ENCODE data around the gene PKP4. TPM values are rescaled to one million over a fixed set of nuclear protein-coding genes. Genes with fewer than 3 reads are reported as not detected.

PKP4 gene
- total RNA-seq, 1 donor from 2014 or later, result 26.1 TPM

- H3K9me3 ChIP-seq (ENCODE audit: control insufficient read depth in 3 of 3, low read length in 3 of 3), result no peaks in the 10 kb centered on the region
- no peak overlapping the region for H3K27ac ChIP-seq (ENCODE audit: low read depth, low read length)
- no peaks in the 10 kb centered on the region for H3K36me3 ChIP-seq (ENCODE audit: control insufficient read depth in 3 of 3, insufficient read depth in 3 of 3, low read length in 3 of 3)
- peaks cover 6 to 14% (median 9%) of the 10 kb centered on the region in 3 donors for H3K4me1 ChIP-seq (ENCODE audit: control insufficient read depth in 3 of 3, insufficient read depth in 3 of 3, low read length in 3 of 3)
- no peaks in the 10 kb centered on the region for H3K27me3 ChIP-seq (ENCODE audit: control insufficient read depth in 3 of 3, insufficient read depth in 3 of 3, low read length in 3 of 3)
- H3K4me3 ChIP-seq (ENCODE audit: low read length in 3 of 3), result no peak overlapping the region
- H3K9ac ChIP-seq (ENCODE audit: low read depth in 1 of 3, low read length in 3 of 3), result no peak overlapping the region
Observed at GRCh38 chr2:158484892-158485556, 28.3 kb downstream of the PKP4 start.

- no peaks in the 10 kb centered on the region for H3K9me3 ChIP-seq (ENCODE audit: control insufficient read depth in 3 of 3, low read length in 3 of 3)
- H3K27me3 ChIP-seq (ENCODE audit: control insufficient read depth in 3 of 3, insufficient read depth in 3 of 3, low read length in 3 of 3), result no peaks in the 10 kb centered on the region
- H3K36me3 ChIP-seq (ENCODE audit: control insufficient read depth in 3 of 3, insufficient read depth in 3 of 3, low read length in 3 of 3), result no peaks in the 10 kb centered on the region
- H3K4me1 ChIP-seq (ENCODE audit: control insufficient read depth in 3 of 3, insufficient read depth in 3 of 3, low read length in 3 of 3), result peaks cover 6 to 14% (median 9%) of the 10 kb centered on the region in 3 donors
- no peak overlapping the region for H3K4me3 ChIP-seq (ENCODE audit: low read length in 3 of 3)
- no peak overlapping the region for H3K27ac ChIP-seq (ENCODE audit: low read depth, low read length)
- no peak overlapping the region for H3K9ac ChIP-seq (ENCODE audit: low read depth in 1 of 3, low read length in 3 of 3)
Observed at GRCh38 chr2:158486150-158486969, 29.6 kb downstream of the PKP4 start.

DNA sequence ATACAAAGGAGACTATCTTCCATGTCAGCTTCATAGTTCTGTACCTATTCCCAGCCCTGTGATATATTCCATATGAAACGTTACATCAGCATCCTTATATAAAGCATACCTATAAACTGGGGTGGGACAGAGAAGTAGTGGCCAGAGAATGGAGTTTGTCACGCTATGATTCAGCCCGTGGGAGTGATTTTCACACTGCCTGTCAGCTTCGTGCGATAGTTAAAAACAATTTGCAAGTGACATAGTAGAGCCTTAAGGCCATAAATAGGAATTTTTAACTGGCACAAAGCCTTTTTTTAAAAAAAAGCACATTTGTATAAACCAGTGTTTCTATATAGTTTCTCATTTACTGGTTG lies 30.2 kb downstream of the PKP4 start:
- Histone ChIP-seq H3K27me3 (ENCODE audit: control insufficient read depth in 3 of 3, insufficient read depth in 3 of 3, low read length in 3 of 3) (no peaks in the 10 kb centered on the region), H3K9ac (ENCODE audit: low read depth in 1 of 3, low read length in 3 of 3) (no peak overlapping the region), H3K27ac (ENCODE audit: low read depth, low read length) (no peak overlapping the region), H3K4me1 (ENCODE audit: control insufficient read depth in 3 of 3, insufficient read depth in 3 of 3, low read length in 3 of 3) (peaks cover 6 to 14% (median 9%) of the 10 kb centered on the region in 3 donors), H3K4me3 (ENCODE audit: low read length in 3 of 3) (no peak overlapping the region), H3K36me3 (ENCODE audit: control insufficient read depth in 3 of 3, insufficient read depth in 3 of 3, low read length in 3 of 3) (no peaks in the 10 kb centered on the region), H3K9me3 (ENCODE audit: control insufficient read depth in 3 of 3, low read length in 3 of 3) (no peaks in the 10 kb centered on the region)

DNA sequence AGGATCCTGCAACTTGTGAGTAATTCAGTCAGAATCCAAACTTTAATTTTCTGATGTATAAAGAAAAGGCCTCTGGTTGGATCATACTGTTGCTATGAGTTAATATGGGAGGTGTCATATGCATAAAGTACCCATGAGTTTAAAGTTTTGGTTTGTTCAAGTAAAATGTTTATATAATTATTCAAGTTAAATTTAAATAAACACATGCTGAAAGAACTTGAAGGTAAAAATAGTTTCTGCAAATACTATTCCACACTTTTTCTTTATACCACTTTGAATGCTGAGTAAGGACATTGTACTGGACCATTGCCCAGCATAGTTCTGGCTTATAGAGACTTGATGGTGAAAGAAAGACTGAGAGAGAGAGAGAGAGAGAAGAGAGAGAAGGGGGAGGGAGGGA lies 30.7 kb downstream of the PKP4 start:
- Histone ChIP-seq H3K36me3 (ENCODE audit: control insufficient read depth in 3 of 3, insufficient read depth in 3 of 3, low read length in 3 of 3) (no peaks in the 10 kb centered on the region), H3K9me3 (ENCODE audit: control insufficient read depth in 3 of 3, low read length in 3 of 3) (no peaks in the 10 kb centered on the region), H3K27ac (ENCODE audit: low read depth, low read length) (no peak overlapping the region), H3K4me1 (ENCODE audit: control insufficient read depth in 3 of 3, insufficient read depth in 3 of 3, low read length in 3 of 3) (peaks cover 6 to 14% (median 9%) of the 10 kb centered on the region in 3 donors), H3K4me3 (ENCODE audit: low read length in 3 of 3) (no peak overlapping the region), H3K9ac (ENCODE audit: low read depth in 1 of 3, low read length in 3 of 3) (no peak overlapping the region), H3K27me3 (ENCODE audit: control insufficient read depth in 3 of 3, insufficient read depth in 3 of 3, low read length in 3 of 3) (no peaks in the 10 kb centered on the region)

DNA sequence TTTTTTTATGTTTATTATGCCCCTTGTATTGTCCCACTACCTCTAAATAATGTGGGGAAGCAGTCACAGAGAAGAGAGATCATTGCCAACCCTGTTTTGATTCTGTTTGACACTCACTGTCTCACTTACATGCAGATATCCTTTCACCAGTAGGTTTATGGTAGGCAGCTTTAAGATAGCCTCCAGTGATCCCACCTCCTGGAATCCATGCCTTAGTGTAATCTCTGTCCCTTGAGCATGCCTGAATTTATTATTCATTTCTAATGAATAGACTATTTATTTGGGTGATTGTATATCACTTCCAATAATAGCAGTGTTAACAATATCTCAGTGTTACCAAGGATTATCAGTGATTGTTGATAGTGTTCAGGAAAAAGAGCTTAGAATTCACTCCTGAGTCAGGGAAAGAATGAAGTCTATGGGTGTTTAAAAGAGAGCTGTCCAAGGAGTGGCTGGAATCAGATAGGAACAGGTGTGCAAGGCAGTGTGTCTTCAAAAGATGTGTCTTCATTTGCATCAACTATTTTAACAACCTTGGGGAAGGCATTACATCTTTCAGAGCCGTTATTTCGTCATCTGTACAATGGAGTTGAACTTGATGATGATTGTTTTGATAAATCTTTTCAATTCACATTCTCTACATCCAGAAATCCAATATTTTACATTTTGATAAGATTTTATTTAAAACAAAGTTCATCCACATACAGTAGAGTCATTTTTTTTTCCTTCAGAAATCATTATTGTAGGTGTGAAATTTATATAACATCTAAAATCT lies 31.9 kb downstream of the PKP4 start:
- H3K9me3 ChIP-seq (ENCODE audit: control insufficient read depth in 3 of 3, low read length in 3 of 3), result no peaks in the 10 kb centered on the region
- H3K4me3 ChIP-seq (ENCODE audit: low read length in 3 of 3), result no peak overlapping the region
- no peak overlapping the region for H3K9ac ChIP-seq (ENCODE audit: low read depth in 1 of 3, low read length in 3 of 3)
- no peaks in the 10 kb centered on the region for H3K27me3 ChIP-seq (ENCODE audit: control insufficient read depth in 3 of 3, insufficient read depth in 3 of 3, low read length in 3 of 3)
- H3K4me1 ChIP-seq (ENCODE audit: control insufficient read depth in 3 of 3, insufficient read depth in 3 of 3, low read length in 3 of 3), result peaks cover 6 to 14% (median 9%) of the 10 kb centered on the region in 3 donors
- no peaks in the 10 kb centered on the region for H3K36me3 ChIP-seq (ENCODE audit: control insufficient read depth in 3 of 3, insufficient read depth in 3 of 3, low read length in 3 of 3)
- H3K27ac ChIP-seq (ENCODE audit: low read depth, low read length), result no peak overlapping the region

DNA sequence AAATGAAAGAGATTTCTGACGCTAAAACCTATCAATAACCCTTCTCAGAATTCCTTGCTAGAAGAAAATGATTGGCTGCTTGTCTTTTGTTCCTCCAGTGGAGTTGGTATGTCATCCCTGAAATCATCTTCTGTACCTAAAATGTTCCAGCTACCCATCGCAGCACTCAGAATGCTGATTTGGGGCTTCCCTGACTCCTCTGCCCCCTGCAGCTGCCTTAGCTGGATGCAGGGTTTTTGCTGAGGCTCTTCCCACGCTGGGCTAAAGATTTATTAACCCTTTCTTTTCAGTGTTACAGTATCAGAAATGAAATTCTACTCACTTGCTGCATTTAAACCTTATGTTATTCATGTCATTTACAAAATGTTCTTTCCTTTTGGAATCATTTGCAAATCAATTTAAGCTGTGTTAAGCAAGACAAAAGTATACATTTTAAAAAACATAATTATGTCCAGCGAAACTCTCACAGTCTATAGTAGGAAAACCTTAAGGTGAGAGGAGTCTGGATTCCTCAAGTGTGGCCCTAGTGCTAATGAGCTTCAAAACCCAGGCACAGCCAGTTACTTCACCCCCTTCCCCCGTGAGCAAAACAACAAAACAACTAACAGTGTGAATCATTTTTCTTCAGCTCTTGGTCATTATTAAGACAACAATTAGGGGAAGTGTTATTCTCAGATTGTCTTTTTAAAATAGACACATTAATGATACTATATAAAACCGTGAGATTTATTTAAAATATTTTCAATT lies 32.8 kb downstream of the PKP4 start:
- no peaks in the 10 kb centered on the region for H3K9me3 ChIP-seq (ENCODE audit: control insufficient read depth in 3 of 3, low read length in 3 of 3)
- H3K9ac ChIP-seq (ENCODE audit: low read depth in 1 of 3, low read length in 3 of 3), result no peak overlapping the region
- H3K4me1 ChIP-seq (ENCODE audit: control insufficient read depth in 3 of 3, insufficient read depth in 3 of 3, low read length in 3 of 3), result peaks cover 6 to 14% (median 9%) of the 10 kb centered on the region in 3 donors
- no peak overlapping the region for H3K4me3 ChIP-seq (ENCODE audit: low read length in 3 of 3)
- no peak overlapping the region for H3K27ac ChIP-seq (ENCODE audit: low read depth, low read length)
- no peaks in the 10 kb centered on the region for H3K36me3 ChIP-seq (ENCODE audit: control insufficient read depth in 3 of 3, insufficient read depth in 3 of 3, low read length in 3 of 3)
- no peaks in the 10 kb centered on the region for H3K27me3 ChIP-seq (ENCODE audit: control insufficient read depth in 3 of 3, insufficient read depth in 3 of 3, low read length in 3 of 3)

DNA sequence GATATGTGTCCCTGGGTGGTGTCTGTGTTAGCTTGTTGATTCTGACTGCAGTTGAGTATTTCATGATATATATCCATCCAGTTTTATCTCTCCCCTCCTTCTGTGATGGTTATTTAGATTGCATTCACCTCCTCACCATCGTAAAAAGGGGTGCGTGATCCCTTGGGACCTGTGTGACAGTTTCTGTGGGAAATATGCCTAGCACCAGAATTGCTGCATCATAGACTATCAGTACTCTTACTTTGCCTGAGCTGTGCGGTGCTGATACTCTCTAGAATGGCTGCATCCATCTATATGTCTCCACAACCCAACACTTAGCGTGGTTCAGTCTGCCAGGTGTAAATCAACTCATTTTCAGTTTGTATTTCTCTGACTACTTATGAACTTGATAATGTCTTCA lies 34.3 kb downstream of the PKP4 start:
- no peaks in the 10 kb centered on the region for H3K9me3 ChIP-seq (ENCODE audit: control insufficient read depth in 3 of 3, low read length in 3 of 3)
- no peak overlapping the region for H3K27ac ChIP-seq (ENCODE audit: low read depth, low read length)
- H3K4me1 ChIP-seq (ENCODE audit: control insufficient read depth in 3 of 3, insufficient read depth in 3 of 3, low read length in 3 of 3), result peaks cover 6 to 11% (median 9%) of the 10 kb centered on the region in 3 donors
- no peaks in the 10 kb centered on the region for H3K27me3 ChIP-seq (ENCODE audit: control insufficient read depth in 3 of 3, insufficient read depth in 3 of 3, low read length in 3 of 3)
- H3K9ac ChIP-seq (ENCODE audit: low read depth in 1 of 3, low read length in 3 of 3), result no peak overlapping the region
- H3K4me3 ChIP-seq (ENCODE audit: low read length in 3 of 3), result no peak overlapping the region
- H3K36me3 ChIP-seq (ENCODE audit: control insufficient read depth in 3 of 3, insufficient read depth in 3 of 3, low read length in 3 of 3), result no peaks in the 10 kb centered on the region

DNA sequence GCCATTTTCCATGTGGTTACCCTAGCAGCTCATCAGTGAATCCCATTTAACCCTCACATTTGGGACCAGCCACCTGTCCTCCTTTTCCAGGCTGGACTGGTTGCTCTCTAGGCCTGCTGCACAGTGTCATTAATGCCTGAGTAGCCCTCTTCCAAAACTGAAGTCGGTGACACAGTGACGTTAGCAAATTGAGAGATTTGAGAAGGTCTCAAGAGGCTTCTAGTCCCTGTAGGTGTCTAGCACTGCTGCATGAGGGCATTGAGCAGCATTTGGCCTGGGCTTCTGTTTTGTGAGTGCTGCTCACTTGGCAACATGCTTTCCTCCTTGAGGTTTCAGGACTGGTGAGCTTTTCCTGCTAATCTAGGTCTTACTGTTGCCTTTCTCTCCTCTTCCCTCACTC lies 36.7 kb downstream of the PKP4 start:
- peaks cover 0 to 6% (median 6%) of the 10 kb centered on the region in 3 donors for H3K4me1 ChIP-seq (ENCODE audit: control insufficient read depth in 3 of 3, insufficient read depth in 3 of 3, low read length in 3 of 3)
- H3K4me3 ChIP-seq (ENCODE audit: low read length in 3 of 3), result no peak overlapping the region
- H3K9ac ChIP-seq (ENCODE audit: low read depth in 1 of 3, low read length in 3 of 3), result no peak overlapping the region
- H3K9me3 ChIP-seq (ENCODE audit: control insufficient read depth in 3 of 3, low read length in 3 of 3), result no peaks in the 10 kb centered on the region
- no peaks in the 10 kb centered on the region for H3K36me3 ChIP-seq (ENCODE audit: control insufficient read depth in 3 of 3, insufficient read depth in 3 of 3, low read length in 3 of 3)
- no peaks in the 10 kb centered on the region for H3K27me3 ChIP-seq (ENCODE audit: control insufficient read depth in 3 of 3, insufficient read depth in 3 of 3, low read length in 3 of 3)
- no peak overlapping the region for H3K27ac ChIP-seq (ENCODE audit: low read depth, low read length)

DNA sequence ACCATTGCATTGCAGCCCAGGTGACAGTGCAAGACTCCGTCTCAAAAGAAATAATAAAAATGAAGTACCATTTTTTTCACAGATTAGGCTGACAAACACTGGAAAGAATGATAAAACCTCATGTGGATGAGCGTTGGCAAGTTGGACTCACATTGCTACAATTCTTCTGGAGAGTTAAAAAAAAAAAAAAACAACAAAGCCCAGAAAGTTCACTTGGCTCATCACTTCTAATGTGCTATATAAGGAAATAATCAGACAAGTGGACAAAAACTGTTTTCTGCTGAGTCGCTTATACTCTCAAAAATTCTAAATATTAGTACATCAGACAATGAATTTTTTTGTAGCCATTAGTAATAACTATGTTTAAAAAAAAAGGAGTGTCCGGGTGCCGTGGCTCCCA lies 38.4 kb downstream of the PKP4 start:
- Histone ChIP-seq H3K4me3 (ENCODE audit: low read length in 3 of 3) (no peak overlapping the region), H3K9me3 (ENCODE audit: control insufficient read depth in 3 of 3, low read length in 3 of 3) (no peaks in the 10 kb centered on the region), H3K27ac (ENCODE audit: low read depth, low read length) (no peak overlapping the region), H3K36me3 (ENCODE audit: control insufficient read depth in 3 of 3, insufficient read depth in 3 of 3, low read length in 3 of 3) (no peaks in the 10 kb centered on the region), H3K27me3 (ENCODE audit: control insufficient read depth in 3 of 3, insufficient read depth in 3 of 3, low read length in 3 of 3) (no peaks in the 10 kb centered on the region), H3K4me1 (ENCODE audit: control insufficient read depth in 3 of 3, insufficient read depth in 3 of 3, low read length in 3 of 3) (no peaks in the 10 kb centered on the region), H3K9ac (ENCODE audit: low read depth in 1 of 3, low read length in 3 of 3) (no peak overlapping the region)
